Mesenchymal stem cell (in vitro differentiated cells and primary cell): Measurements from ENCODE around the gene DNAJC15.

ENCODE experiments used
- DNase-seq: peaks from one replicate; pipeline ENCODE4 v3.0.0-alpha.2; 2013
- H2AFZ ChIP-seq: one replicate; pipeline ENCODE4 v1.6.1; 2013; ENCODE audit warnings: low read depth, mild to moderate bottlenecking, control low read depth, inconsistent platforms, low read length, moderate library complexity
- H2AK5ac ChIP-seq: 2 replicates; pipeline ENCODE4 v1.6.1; 2013; ENCODE audit warnings: low read length, moderate library complexity, mild to moderate bottlenecking, inconsistent platforms; ENCODE audit not compliant: severe bottlenecking
- H2BK120ac ChIP-seq: one replicate; pipeline ENCODE4 v1.6.1; 2013; ENCODE audit warnings: low read depth, mild to moderate bottlenecking, inconsistent platforms, low read length, moderate library complexity
- H2BK12ac ChIP-seq, 2 experiments: one replicate each; pipeline ENCODE4 v1.6.1; 2013; ENCODE audit warnings: inconsistent platforms in 2 of 2, low read length in 2 of 2, mild to moderate bottlenecking in 2 of 2, moderate library complexity in 2 of 2, control low read depth in 1 of 2
- H2BK15ac ChIP-seq: one replicate; pipeline ENCODE4 v1.6.1; 2013; ENCODE audit warnings: mild to moderate bottlenecking, low read depth, inconsistent platforms; ENCODE audit not compliant: poor library complexity, severe bottlenecking
- H2BK5ac ChIP-seq: 2 replicates; pipeline ENCODE4 v1.6.1; 2013; ENCODE audit warnings: low read depth, mild to moderate bottlenecking, low read length, control low read depth, inconsistent platforms; ENCODE audit not compliant: poor library complexity, severe bottlenecking
- H3K14ac ChIP-seq, 2 experiments: one replicate each; pipeline ENCODE4 v1.6.1; 2013; ENCODE audit warnings: inconsistent platforms in 2 of 2, low read length in 2 of 2, control low read depth in 1 of 2, mild to moderate bottlenecking in 1 of 2, moderate library complexity in 1 of 2
- H3K18ac ChIP-seq, 2 experiments: one replicate each; pipeline ENCODE4 v1.6.1; 2013; ENCODE audit warnings: inconsistent platforms in 2 of 2, low read length in 2 of 2, control low read depth in 1 of 2, low read depth in 1 of 2, mild to moderate bottlenecking in 1 of 2
- H3K23ac ChIP-seq, 2 experiments: one replicate each; pipeline ENCODE4 v1.6.1; 2013; ENCODE audit warnings: inconsistent platforms in 2 of 2, low read length in 2 of 2, mild to moderate bottlenecking in 2 of 2, moderate library complexity in 2 of 2, control low read depth in 1 of 2
- H3K27ac ChIP-seq: 2 replicates; pipeline ENCODE4 v1.5.1; 2013; ENCODE audit warnings: mild to moderate bottlenecking, moderate library complexity, low read length, control low read depth, inconsistent platforms; ENCODE audit not compliant: poor library complexity, severe bottlenecking
- H3K27me3 ChIP-seq, 2 experiments: 2 replicates each; pipeline versions ENCODE4 v1.6.1 to v1.7.0; 2013; ENCODE audit warnings: low read length in 2 of 2, mild to moderate bottlenecking in 2 of 2, moderate library complexity in 2 of 2, control low read depth in 1 of 2, inconsistent platforms in 1 of 2; ENCODE audit not compliant: control insufficient read depth in 1 of 2, insufficient read depth in 1 of 2
- H3K36me3 ChIP-seq, 2 experiments: 2 replicates each; pipeline versions ENCODE4 v1.6.1 to v1.7.0; 2013; ENCODE audit warnings: low read length in 2 of 2, control low read depth in 1 of 2, inconsistent platforms in 1 of 2, low read depth in 1 of 2, mild to moderate bottlenecking in 1 of 2; ENCODE audit not compliant: insufficient read depth in 2 of 2, control insufficient read depth in 1 of 2
- H3K4ac ChIP-seq, 2 experiments: one replicate each; pipeline ENCODE4 v1.6.1; 2013; ENCODE audit warnings: inconsistent platforms in 2 of 2, low read length in 2 of 2, mild to moderate bottlenecking in 2 of 2, moderate library complexity in 2 of 2, control low read depth in 1 of 2, low read depth in 1 of 2
- H3K4me1 ChIP-seq: 2 replicates; pipeline ENCODE4 v1.6.1; 2013; ENCODE audit warnings: low read depth, low read length, control low read depth; ENCODE audit not compliant: control insufficient read depth, insufficient read depth
- H3K4me2 ChIP-seq: 2 replicates; pipeline ENCODE4 v1.6.1; 2013; ENCODE audit warnings: low read length, mild to moderate bottlenecking, inconsistent platforms; ENCODE audit not compliant: poor library complexity, severe bottlenecking
- H3K4me3 ChIP-seq, 2 experiments: 2 replicates each; pipeline versions ENCODE4 v1.5.1 to v1.7.0; 2013; ENCODE audit warnings: low read length in 2 of 2, mild to moderate bottlenecking in 2 of 2, control low read depth in 1 of 2, low read depth in 1 of 2; ENCODE audit not compliant: insufficient read depth in 1 of 2
- H3K79me1 ChIP-seq: replicated peaks from 2 replicates; pipeline ENCODE4 v1.6.1; 2013; ENCODE audit warnings: mild to moderate bottlenecking, control low read depth, low read length, inconsistent platforms; ENCODE audit not compliant: poor library complexity, severe bottlenecking
- H3K9ac ChIP-seq: 2 replicates; pipeline ENCODE4 v1.7.0; 2013; ENCODE audit warnings: mild to moderate bottlenecking, low read length, moderate library complexity
- H3K9me3 ChIP-seq: 2 replicates; pipeline ENCODE4 v1.7.0; 2013; ENCODE audit warnings: mild to moderate bottlenecking, low read length; ENCODE audit not compliant: control insufficient read depth
- H4K8ac ChIP-seq: one replicate; pipeline ENCODE4 v1.6.1; 2013; ENCODE audit warnings: inconsistent platforms, mild to moderate bottlenecking, low read length, moderate library complexity
- H4K91ac ChIP-seq: one replicate; pipeline ENCODE4 v1.6.1; 2013; ENCODE audit warnings: mild to moderate bottlenecking, low read length, inconsistent platforms
- WGBS: methylation state at CpG from one replicate; pipeline ENCODE4 v1.1.7; 2013; ENCODE audit warnings: mixed read lengths; 5-methylcytosine and 5-hydroxymethylcytosine counted together

Gene DNAJC15

DNA sequence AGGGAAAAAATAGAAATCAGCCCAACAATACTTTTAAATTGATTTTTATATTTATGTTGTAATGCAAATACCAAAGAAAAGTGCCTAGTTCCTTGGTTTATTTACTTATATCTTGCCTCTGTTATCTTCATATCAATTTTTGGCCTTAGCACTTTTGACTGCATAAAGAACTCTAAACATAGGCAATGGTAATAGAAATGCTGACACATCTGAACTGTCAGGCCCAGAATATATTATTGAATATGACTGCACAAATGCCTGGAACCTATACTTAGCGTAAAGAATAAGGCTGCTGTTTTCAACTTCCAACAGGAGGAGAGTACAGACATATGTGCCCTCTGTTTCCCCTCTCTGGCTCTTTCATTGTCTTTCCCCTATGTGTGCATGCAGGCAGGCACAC is 91.1 kb downstream of the DNAJC15 start:
- H3K36me3 ChIP-seq, result no peaks in the 10 kb centered on the region
- no peak overlapping the region for H2BK12ac ChIP-seq
- WGBS, result 98% methylated on average over 1 of the region's 1 CpG
- H3K27ac ChIP-seq, result no peak overlapping the region
- H3K4ac ChIP-seq, result no peak overlapping the region
- H3K27me3 ChIP-seq, result no peaks in the 10 kb centered on the region
- no peak overlapping the region for H2BK15ac ChIP-seq
- no peak overlapping the region for H2BK5ac ChIP-seq
- no peak overlapping the region for H3K14ac ChIP-seq
- no peak overlapping the region for H3K18ac ChIP-seq
- H3K4me2 ChIP-seq, result no peak overlapping the region
- no peak overlapping the region for H3K9ac ChIP-seq
- no peak overlapping the region for H2AK5ac ChIP-seq
- no peaks in the 10 kb centered on the region for H3K9me3 ChIP-seq
- H2AFZ ChIP-seq, result no peak overlapping the region
- no peak for DNase-seq
- no peak overlapping the region for H3K4me3 ChIP-seq
- no peak overlapping the region for H4K8ac ChIP-seq
- no peak overlapping the region for H4K91ac ChIP-seq
- H3K79me1 ChIP-seq, result no peaks in the 10 kb centered on the region
- H2BK120ac ChIP-seq, result no peak overlapping the region
- no peaks in the 10 kb centered on the region for H3K4me1 ChIP-seq
- H3K23ac ChIP-seq, result no peak overlapping the region

DNA sequence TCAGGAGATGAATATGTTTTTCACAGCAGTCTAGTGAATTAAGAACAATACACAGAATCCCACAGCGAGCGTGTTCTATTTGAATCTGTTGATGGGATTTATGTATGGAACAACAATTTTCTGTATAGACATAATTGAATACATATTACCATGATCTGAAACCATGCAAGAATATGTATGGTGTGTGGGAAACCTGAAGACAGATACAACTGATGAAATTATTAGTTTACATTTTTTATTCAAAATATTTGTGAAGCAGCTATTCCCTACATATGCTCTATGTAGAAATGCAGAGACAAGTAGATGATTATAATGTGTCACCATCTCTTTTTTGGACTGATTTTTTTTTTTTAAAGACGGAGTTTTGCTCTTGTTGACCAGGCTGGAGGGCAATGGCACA is 91.8 kb downstream of the DNAJC15 start:
- Histone ChIP-seq H2BK5ac (no peak overlapping the region), H2BK15ac (no peak overlapping the region), H2AFZ (no peak overlapping the region), H2BK12ac (no peak overlapping the region), H3K9ac (no peak overlapping the region), H3K4me3 (no peak overlapping the region), H3K9me3 (no peaks in the 10 kb centered on the region), H3K79me1 (no peaks in the 10 kb centered on the region), H2BK120ac (no peak overlapping the region), H3K27me3 (no peaks in the 10 kb centered on the region), H4K8ac (no peak overlapping the region), H4K91ac (no peak overlapping the region), H3K23ac (no peak overlapping the region), H3K18ac (no peak overlapping the region), H3K4ac (no peak overlapping the region), H3K14ac (no peak overlapping the region), H3K4me1 (no peaks in the 10 kb centered on the region), H3K4me2 (no peak overlapping the region), H3K27ac (no peak overlapping the region), H2AK5ac (no peak overlapping the region), H3K36me3 (no peaks in the 10 kb centered on the region)
- WGBS, result 89% methylated on average over 1 of the region's 3 CpGs
- no peak for DNase-seq

- 93% methylated on average over 7 of the region's 7 CpGs for WGBS
- no peak overlapping the region for H3K9ac ChIP-seq
Measured at GRCh38 chr13:43116242-43116641, 92.9 kb downstream of the DNAJC15 start.

DNA sequence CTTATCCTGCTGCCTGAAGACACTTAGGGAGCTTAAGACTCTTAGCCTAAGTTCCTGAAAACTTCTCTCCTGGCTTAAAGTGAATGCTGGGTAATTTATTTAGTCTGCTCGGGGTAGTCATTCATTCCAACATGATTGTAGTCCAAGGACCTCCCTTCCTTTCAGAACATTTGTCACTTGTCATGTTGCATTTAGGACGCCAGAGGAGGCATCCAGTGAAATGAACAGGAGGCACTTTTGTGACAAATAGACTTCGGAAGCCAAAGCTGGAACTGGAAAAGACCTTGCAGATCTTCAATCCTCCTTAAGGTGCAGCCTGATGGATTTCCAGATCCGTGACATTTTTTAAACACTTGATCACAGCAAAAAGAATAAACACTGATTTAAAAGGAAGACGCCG is 95.1 kb downstream of the DNAJC15 start:
- H3K27ac ChIP-seq, result no peak overlapping the region
- no peak overlapping the region for H3K4me2 ChIP-seq
- no peak overlapping the region for H3K23ac ChIP-seq
- no peak overlapping the region for H3K9ac ChIP-seq
- H3K4me3 ChIP-seq, result no peak overlapping the region
- H3K36me3 ChIP-seq, result no peaks in the 10 kb centered on the region
- H4K8ac ChIP-seq, result no peak overlapping the region
- no peak overlapping the region for H3K14ac ChIP-seq
- H2AFZ ChIP-seq, result no peak overlapping the region
- no peak overlapping the region for H2BK5ac ChIP-seq
- no peaks in the 10 kb centered on the region for H3K27me3 ChIP-seq
- H2BK12ac ChIP-seq, result no peak overlapping the region
- no peaks in the 10 kb centered on the region for H3K79me1 ChIP-seq
- WGBS, result 86% methylated on average over 6 of the region's 6 CpGs
- H3K9me3 ChIP-seq, result no peaks in the 10 kb centered on the region
- H3K4me1 ChIP-seq, result no peaks in the 10 kb centered on the region
- no peak overlapping the region for H3K18ac ChIP-seq
- H4K91ac ChIP-seq, result no peak overlapping the region
- no peak for DNase-seq
- no peak overlapping the region for H2AK5ac ChIP-seq
- no peak overlapping the region for H2BK120ac ChIP-seq
- no peak overlapping the region for H3K4ac ChIP-seq
- no peak overlapping the region for H2BK15ac ChIP-seq

More at GRCh38 chr13:43116242-43116641, 92.9 kb downstream of the DNAJC15 start:
- Histone ChIP-seq H3K9me3 (no peaks in the 10 kb centered on the region), H3K18ac (no peak overlapping the region), H3K79me1 (no peaks in the 10 kb centered on the region), H3K14ac (no peak overlapping the region), H4K91ac (no peak overlapping the region), H2BK12ac (no peak overlapping the region), H2BK120ac (no peak overlapping the region), H2BK15ac (no peak overlapping the region), H3K4me2 (no peak overlapping the region), H3K27ac (no peak overlapping the region), H2AFZ (no peak overlapping the region), H4K8ac (no peak overlapping the region), H3K4me1 (no peaks in the 10 kb centered on the region), H3K27me3 (no peaks in the 10 kb centered on the region), H2AK5ac (no peak overlapping the region), H3K4ac (no peak overlapping the region), H3K23ac (no peak overlapping the region), H2BK5ac (no peak overlapping the region), H3K36me3 (no peaks in the 10 kb centered on the region), H3K4me3 (no peak overlapping the region)
- DNase-seq, result no peak
